Ascending aorta (tissue), 2 donors: ENCODE results near the gene PROSER3. TPM values are rescaled to one million over a fixed set of nuclear protein-coding genes. Genes with fewer than 3 reads are reported as not detected.

Experiments
- DNase-seq, 2 donors: peaks; one replicate each; pipeline ENCODE4 v3.0.0-alpha.2; 2019; ENCODE audit warnings: low spot score in 2 of 2
- H3K27ac ChIP-seq, 2 donors: fragments of 200-600 bp; sonication (generic); one replicate each; pipeline ENCODE4 v1.5.1; 2016 to 2017; ENCODE audit warnings: mild to moderate bottlenecking in 1 of 2
- H3K27me3 ChIP-seq: fragments of 200-600 bp; sonication (generic); one replicate; pipeline ENCODE4 v1.5.1; 2017
- H3K36me3 ChIP-seq, 2 donors: fragments of 200-600 bp; sonication (generic); one replicate each; pipeline ENCODE4 v1.5.1; 2016
- H3K4me1 ChIP-seq, 2 donors: fragments of 200-600 bp; sonication (generic); one replicate each; pipeline ENCODE4 v1.5.1; 2016 to 2017; ENCODE audit warnings: mild to moderate bottlenecking in 1 of 2
- H3K4me3 ChIP-seq, 2 donors: fragments of 200-600 bp; sonication (generic); one replicate each; pipeline ENCODE4 v1.5.1; 2016 to 2017; ENCODE audit warnings: mild to moderate bottlenecking in 1 of 2
- H3K9me3 ChIP-seq, 2 donors: fragments of 200-600 bp; sonication (generic); one replicate each; pipeline ENCODE4 v1.5.1; 2016
- CTCF ChIP-seq, 3 experiments: fragments of 200-600 bp in 2 of 3; fragments of 450-650 bp in 1 of 3; sonication (generic) in 2 of 3; IDR thresholded peaks; one replicate each; pipeline ENCODE4 v1.5.1; 2016 to 2019; ENCODE audit warnings: antibody characterized with exemption in 3 of 3, mild to moderate bottlenecking in 1 of 3, moderate library complexity in 1 of 3
- intact Hi-C: fragments of 100-400 bp; cut with DNase I; formaldehyde crosslinking; loops from one replicate; pipeline ENCODE4 v1.15.1; 2023
- total RNA-seq: library from RNA; depleted of rRNA; stranded (reverse); fragments of >200 nt; gene quantifications from one replicate; pipeline ENCODE4 v1.1.0, GENCODE V29; 2016

Gene PROSER3
- total RNA-seq, 1 donor from 2014 or later: 6.5 TPM

GRCh38 chr19:35742121-35742724, 15.8 kb upstream of the PROSER3 start, which contains the start of gene IGFLR1:
Gene IGFLR1 (minus strand): TSS chr19:35742452. CDS start chr19:35741180, 1,272 bp downstream.
- Histone ChIP-seq H3K27ac (peak within 1 kb of the TSS; percentile 81 to 85), H3K4me1 (peaks cover 10 to 25% of the 10 kb centered on the region in 2 donors), H3K4me3 (peak within 1 kb of the TSS; percentile 56 to 70), H3K9me3 (no peaks in the 10 kb centered on the region), H3K27me3 (no peaks in the 10 kb centered on the region), H3K36me3 (peaks cover 6 to 16% of the 10 kb centered on the region in 2 donors)
- no peak for TF ChIP-seq CTCF (IDR thresholded peaks at IDR 0.05)
- intact Hi-C loops: loop anchor here (5.0 to 10.0 kb wide), 5 partner anchors 100 to 597 kb away; partner anchors contain the start of genes ETV2, FXYD7, OVOL3 and POLR2I
- no peak for DNase-seq

GRCh38 chr19:35743640-35744429, 14.1 kb upstream of the PROSER3 start:
- intact Hi-C loops: loop anchor here (1.0 to 10.0 kb wide), 8 partner anchors 27 to 599 kb away; partner anchors contain the start of genes ARHGAP33, ETV2, FXYD7 and OVOL3
- Histone ChIP-seq H3K27me3 (no peaks in the 10 kb centered on the region), H3K4me3 (peak overlapping the region in 1 of 2 donors; percentile 74), H3K4me1 (peaks cover 10 to 29% of the 10 kb centered on the region in 2 donors), H3K9me3 (no peaks in the 10 kb centered on the region), H3K36me3 (no peaks in the 10 kb centered on the region), H3K27ac (peak overlapping the region; percentile 99 to 100)
- no peak for TF ChIP-seq CTCF (IDR thresholded peaks at IDR 0.05)
- no peak for DNase-seq

- DNase-seq: peak; percentile 81 to 98
- peak; percentile 8 to 54 (median 42) for TF ChIP-seq CTCF (IDR thresholded peaks at IDR 0.05)
- no peaks in the 10 kb centered on the region for H3K27me3 ChIP-seq
- H3K4me1 ChIP-seq: peaks cover 10 to 33% of the 10 kb centered on the region in 2 donors
- H3K9me3 ChIP-seq: no peaks in the 10 kb centered on the region
- peak overlapping the region; percentile 99 to 100 for H3K27ac ChIP-seq
- H3K4me3 ChIP-seq: peak overlapping the region; percentile 74 to 92
- H3K36me3 ChIP-seq: no peaks in the 10 kb centered on the region
- intact Hi-C loops: loop anchor here (1.0 to 10.0 kb wide), 8 partner anchors 28 to 600 kb away; partner anchors contain the start of genes ARHGAP33, ETV2, FXYD7 and OVOL3
Measured at GRCh38 chr19:35744430-35745327, 13.3 kb upstream of the PROSER3 start.

- Histone ChIP-seq H3K4me1 (peaks cover 5 to 33% of the 10 kb centered on the region in 2 donors), H3K9me3 (no peaks in the 10 kb centered on the region), H3K4me3 (peak within 1 kb of the TSS; percentile 74 to 92), H3K27me3 (no peaks in the 10 kb centered on the region), H3K36me3 (no peaks in the 10 kb centered on the region), H3K27ac (peak within 1 kb of the TSS; percentile 99 to 100)
- TF ChIP-seq CTCF (IDR thresholded peaks at IDR 0.05): no peak
- intact Hi-C loops: loop anchor here (2.0 to 10.0 kb wide), 5 partner anchors 29 to 601 kb away; partner anchors contain the start of genes ARHGAP33, FXYD7, OVOL3 and POLR2I
- DNase-seq: peak; percentile 96 to 100
Measured at GRCh38 chr19:35745328-35746086, 12.5 kb upstream of the PROSER3 start, which contains the start of the genes PSENEN and U2AF1L4. Gene PSENEN (plus strand): TSS chr19:35745651. CDS start chr19:35745931, 280 bp downstream. Gene U2AF1L4 (minus strand): TSS chr19:35745418. CDS start chr19:35745391, 27 bp downstream.
